MM.1S (cell line): ENCODE results near the gene PICALM.

ENCODE experiments used
- EZH2 ChIP-seq: fragments of 300-600 bp; sonication (generic); optimal IDR thresholded peaks from 2 replicates; pipeline ENCODE3; 2017; ENCODE audit warnings: low read depth, mild to moderate bottlenecking, antibody characterized with exemption, low read length, mixed read lengths
- EZH2phosphoT487 ChIP-seq: fragments of 300-600 bp; sonication (generic); IDR thresholded peaks from 2 replicates; pipeline ENCODE4 v1.6.1; 2018; ENCODE audit warnings: antibody characterized with exemption, low read length
- TF ChIP-seq, protein P1 (sequence below): fragments of 300-600 bp; sonication (generic); IDR thresholded peaks from 2 replicates; pipeline ENCODE4 v1.5.1; 2016; ENCODE audit warnings: antibody characterized with exemption, low read length, mixed read lengths

GRCh38 chr11:85930879-85931366 lies 138.0 kb downstream of the PICALM start:
- TF ChIP-seq EZH2 = no peak
- TF ChIP-seq, protein P1, sequence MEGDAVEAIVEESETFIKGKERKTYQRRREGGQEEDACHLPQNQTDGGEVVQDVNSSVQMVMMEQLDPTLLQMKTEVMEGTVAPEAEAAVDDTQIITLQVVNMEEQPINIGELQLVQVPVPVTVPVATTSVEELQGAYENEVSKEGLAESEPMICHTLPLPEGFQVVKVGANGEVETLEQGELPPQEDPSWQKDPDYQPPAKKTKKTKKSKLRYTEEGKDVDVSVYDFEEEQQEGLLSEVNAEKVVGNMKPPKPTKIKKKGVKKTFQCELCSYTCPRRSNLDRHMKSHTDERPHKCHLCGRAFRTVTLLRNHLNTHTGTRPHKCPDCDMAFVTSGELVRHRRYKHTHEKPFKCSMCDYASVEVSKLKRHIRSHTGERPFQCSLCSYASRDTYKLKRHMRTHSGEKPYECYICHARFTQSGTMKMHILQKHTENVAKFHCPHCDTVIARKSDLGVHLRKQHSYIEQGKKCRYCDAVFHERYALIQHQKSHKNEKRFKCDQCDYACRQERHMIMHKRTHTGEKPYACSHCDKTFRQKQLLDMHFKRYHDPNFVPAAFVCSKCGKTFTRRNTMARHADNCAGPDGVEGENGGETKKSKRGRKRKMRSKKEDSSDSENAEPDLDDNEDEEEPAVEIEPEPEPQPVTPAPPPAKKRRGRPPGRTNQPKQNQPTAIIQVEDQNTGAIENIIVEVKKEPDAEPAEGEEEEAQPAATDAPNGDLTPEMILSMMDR = no peak
- TF ChIP-seq EZH2phosphoT487 = no peak
